T-cell (primary cell): ENCODE data around the gene GNAT1. TPM values are rescaled to one million over a fixed set of nuclear protein-coding genes. Genes with fewer than 3 reads are reported as not detected.

Source experiments
- ATAC-seq, 4 experiments: fragments of 200-7000 bp in 3 of 4; fragments of 150-1000 bp in 1 of 4; cut with Tn5 transposase; replicated peaks in 1 of 4; 1 replicate in 3 of 4; 2 replicates in 1 of 4; pipeline ENCODE4 v1.10.0; 2021; ENCODE audit warnings: moderate library complexity in 3 of 4, mild to moderate bottlenecking in 2 of 4, moderate number of reproducible peaks in 1 of 4
- CTCF ChIA-PET, 2 donors: fragments of 300-600 bp; sonication (Branson Sonifier 250); formaldehyde crosslinking; loops; one replicate each; lab custom pipeline; 2022; ENCODE audit warnings: antibody characterized with exemption in 2 of 2; lab: Charles Lee
- POLR2A ChIA-PET, 2 donors: fragments of 300-600 bp; sonication (Branson Sonifier 250); formaldehyde crosslinking; loops; one replicate each; lab custom pipeline; 2022; ENCODE audit warnings: antibody characterized with exemption in 2 of 2; lab: Charles Lee
- DNase-seq, 35 experiments: peaks; one replicate each; pipeline versions ENCODE4 v3.0.0 to v3.0.0-alpha.2; 2013 to 2023
- H3K27ac ChIP-seq: one replicate; pipeline ENCODE4 v1.5.1; 2013; ENCODE audit warnings: low read length
- H3K27me3 ChIP-seq, 2 experiments: replicated peaks in 1 of 2; 1 replicate in 1 of 2; 2 replicates in 1 of 2; pipeline versions ENCODE4 v1.6.1 to v1.7.0; 2013; ENCODE audit warnings: low read length in 1 of 2, mixed read lengths in 1 of 2; ENCODE audit not compliant: control insufficient read depth in 2 of 2, insufficient read depth in 2 of 2; ENCODE audit errors: extremely low read depth in 1 of 2
- H3K36me3 ChIP-seq, 2 donors: 1 replicate in 1 of 2; 2 replicates in 1 of 2; pipeline versions ENCODE4 v1.6.1 to v1.7.0; 2013; ENCODE audit warnings: low read length in 1 of 2; ENCODE audit not compliant: control insufficient read depth in 2 of 2, insufficient read depth in 1 of 2; ENCODE audit errors: extremely low read depth in 1 of 2
- H3K4me1 ChIP-seq, 2 experiments: 1 replicate in 1 of 2; 2 replicates in 1 of 2; pipeline versions ENCODE4 v1.6.1 to v1.7.0; 2013; ENCODE audit warnings: low read length in 2 of 2, mixed read lengths in 1 of 2; ENCODE audit not compliant: insufficient read depth in 2 of 2, control insufficient read depth in 1 of 2; ENCODE audit errors: extremely low read depth in 1 of 2
- H3K4me3 ChIP-seq, 2 donors: 1 replicate in 1 of 2; 2 replicates in 1 of 2; pipeline versions ENCODE4 v1.5.1 to v1.7.0; 2013; ENCODE audit warnings: mild to moderate bottlenecking in 2 of 2, low read length in 1 of 2, moderate library complexity in 1 of 2; ENCODE audit not compliant: control insufficient read depth in 1 of 2; ENCODE audit errors: extremely low read depth in 1 of 2
- H3K9me3 ChIP-seq: 2 replicates; pipeline ENCODE4 v1.7.0; 2013
- H3K27ac Mint-ChIP-seq, 2 donors: one replicate each; pipeline ENCODE4 v1.8.0; 2020 to 2021; ENCODE audit warnings: mild to moderate bottlenecking in 2 of 2, mixed read lengths in 2 of 2
- H3K27me3 Mint-ChIP-seq, 2 donors: one replicate each; pipeline ENCODE4 v1.8.0; 2021 to 2022; ENCODE audit warnings: mixed read lengths in 2 of 2
- H3K36me3 Mint-ChIP-seq: one replicate; pipeline ENCODE4 v1.8.0; 2021; ENCODE audit warnings: mixed read lengths
- H3K4me1 Mint-ChIP-seq, 3 donors: one replicate each; pipeline ENCODE4 v1.8.0; 2020 to 2022; ENCODE audit warnings: mixed read lengths in 3 of 3, mild to moderate bottlenecking in 1 of 3
- H3K4me3 Mint-ChIP-seq, 3 donors: one replicate each; pipeline ENCODE4 v1.8.0; 2020 to 2022; ENCODE audit warnings: mild to moderate bottlenecking in 3 of 3, mixed read lengths in 3 of 3, moderate library complexity in 3 of 3
- H3K9me3 Mint-ChIP-seq, 3 donors: one replicate each; pipeline ENCODE4 v1.8.0; 2020 to 2022; ENCODE audit warnings: mixed read lengths in 3 of 3
- WGBS: methylation state at CpG from one replicate; pipeline ENCODE4 v1.1.5; 2013; ENCODE audit warnings: missing lambda C conversion rate; ENCODE audit not compliant: insufficient coverage; 5-methylcytosine and 5-hydroxymethylcytosine counted together
- total RNA-seq, 35 experiments: library from RNA in 6 of 35; stranded (reverse) in 6 of 35; fragments of 120-200 nt in 1 of 35; gene quantifications; one replicate each; pipeline versions ENCODE4 v1.2.1 to v1.2.4 and lab custom pipeline; 2013 to 2026

Gene GNAT1
- total RNA-seq, 5 donors from 2014 or later (not counting 1 experiment from before 2014, with no cell fraction given), result 0.28 TPM; not detected in 4

DNA sequence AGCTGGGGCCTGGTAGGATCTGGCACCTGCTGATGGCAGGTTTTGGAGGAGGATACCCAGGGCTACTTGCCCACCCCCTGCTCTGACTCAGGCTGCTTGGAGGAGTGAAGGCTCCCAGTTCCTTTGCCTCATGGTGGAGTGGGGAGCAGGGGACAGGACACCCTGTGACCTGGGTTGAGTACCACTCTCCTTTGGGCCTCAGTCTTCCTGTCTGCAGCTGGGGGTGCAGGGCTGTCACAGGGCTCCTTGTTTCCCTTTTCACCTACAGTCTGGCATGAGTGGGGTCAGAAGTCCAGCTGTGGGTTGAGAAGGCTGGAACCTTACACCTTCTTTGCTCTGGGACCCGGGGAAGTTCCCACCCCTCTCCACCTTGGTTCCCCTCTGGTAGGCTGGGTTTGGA, 21.6 kb upstream of the GNAT1 start:
- Mint-ChIP-seq H3K4me1 (peaks cover 0 to 5% (median 3%) of the 10 kb centered on the region in 3 donors), H3K27me3 (no peaks in the 10 kb centered on the region), H3K36me3 (no peaks in the 10 kb centered on the region), H3K27ac (no peak overlapping the region), H3K9me3 (no peaks in the 10 kb centered on the region), H3K4me3 (no peak overlapping the region)
- H3K4me3 ChIP-seq, result no peak overlapping the region
- H3K36me3 ChIP-seq, result no peaks in the 10 kb centered on the region
- no peak overlapping the region for H3K27ac ChIP-seq
- peaks cover 0 to 2% of the 10 kb centered on the region in 2 experiments for H3K4me1 ChIP-seq
- peaks cover 0 to 48% of the 10 kb centered on the region in 2 experiments for H3K27me3 ChIP-seq
- DNase-seq, result no peak
- no CpG with 5 or more reads among the region's 1 CpG for whole genome bisulfite sequencing
- no peaks in the 10 kb centered on the region for H3K9me3 ChIP-seq
- CTCF ChIA-PET, result no interaction called here
- no peak for ATAC-seq
- POLR2A ChIA-PET, result no interaction called here

DNA sequence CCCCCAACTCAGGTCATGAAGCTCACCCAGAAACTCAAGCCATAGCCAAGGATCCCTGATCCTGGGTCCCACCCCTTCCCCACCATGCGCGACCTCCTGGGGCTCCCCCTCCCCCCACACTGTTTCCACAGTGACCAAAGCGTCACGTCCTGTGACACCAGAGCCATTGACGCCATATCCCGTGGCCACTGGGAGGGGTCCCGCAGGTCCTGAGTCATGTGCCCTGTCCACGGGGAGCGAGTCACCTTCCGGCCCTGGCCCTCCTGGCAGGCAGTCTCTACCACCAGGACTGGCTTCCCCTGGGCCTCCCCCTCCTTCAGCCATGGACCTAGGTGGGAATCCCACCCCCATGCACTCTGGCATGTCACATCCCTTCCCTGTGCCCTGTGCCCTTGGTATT, 20.7 kb upstream of the GNAT1 start:
- CTCF ChIA-PET, result no interaction called here
- no peak overlapping the region for H3K27ac Mint-ChIP-seq

DNA sequence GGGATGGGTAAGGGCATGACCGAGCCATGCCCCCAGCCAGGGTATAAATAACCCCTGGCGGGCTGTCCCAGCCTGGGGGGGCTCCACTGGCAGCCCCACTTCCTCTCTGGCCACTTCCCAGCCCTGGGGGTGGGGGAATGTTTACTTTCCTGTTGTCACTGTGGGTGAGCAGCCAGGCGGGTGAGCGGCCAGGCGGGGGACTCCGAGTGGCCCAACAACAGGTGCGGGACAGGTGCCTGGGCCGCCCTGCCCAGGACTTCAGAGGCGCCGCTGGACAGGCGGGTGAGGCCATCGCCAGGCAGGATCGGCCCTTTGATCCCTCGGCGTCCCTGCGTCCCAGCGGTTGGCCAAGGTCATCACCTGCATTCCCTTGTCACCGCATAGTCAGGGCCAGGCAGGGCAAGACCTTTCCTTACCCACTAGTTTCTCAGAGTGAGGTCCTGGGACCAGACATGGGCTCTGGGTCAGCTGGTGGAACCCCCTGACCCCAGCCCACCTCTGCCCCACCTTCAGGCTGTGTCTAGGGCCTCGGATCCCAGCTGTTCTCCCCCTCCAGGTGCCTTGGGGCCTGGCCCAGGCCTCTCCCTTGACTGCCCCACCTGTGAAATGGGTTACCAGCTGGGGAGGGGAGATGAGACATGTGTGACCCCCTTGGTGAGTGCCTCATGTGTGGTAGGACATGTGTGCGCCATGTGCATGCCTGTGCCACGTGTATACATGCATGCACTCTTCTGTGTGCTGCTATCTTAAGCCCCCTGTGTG, 19.7 kb upstream of the GNAT1 start:
- DNase-seq, result no peak
- POLR2A ChIA-PET, result no interaction called here

More for the DNA sequence above, 20.7 kb upstream of the GNAT1 start:
- DNase-seq (no peak), ATAC-seq (no peak)
- no peak overlapping the region for H3K4me3 Mint-ChIP-seq
- no peaks in the 10 kb centered on the region for H3K27me3 Mint-ChIP-seq
- POLR2A ChIA-PET, result no interaction called here
- Histone ChIP-seq H3K9me3 (no peaks in the 10 kb centered on the region), H3K27ac (no peak overlapping the region), H3K36me3 (no peaks in the 10 kb centered on the region), H3K27me3 (peaks cover 0 to 47% of the 10 kb centered on the region in 2 experiments), H3K4me1 (peaks cover 0 to 2% of the 10 kb centered on the region in 2 experiments), H3K4me3 (no peak overlapping the region)
- 82% methylated on average over 10 of the region's 10 CpGs for WGBS
- H3K4me1 Mint-ChIP-seq, result peaks cover 0 to 5% (median 3%) of the 10 kb centered on the region in 3 donors
- H3K36me3 Mint-ChIP-seq, result no peaks in the 10 kb centered on the region
- no peaks in the 10 kb centered on the region for H3K9me3 Mint-ChIP-seq

DNA sequence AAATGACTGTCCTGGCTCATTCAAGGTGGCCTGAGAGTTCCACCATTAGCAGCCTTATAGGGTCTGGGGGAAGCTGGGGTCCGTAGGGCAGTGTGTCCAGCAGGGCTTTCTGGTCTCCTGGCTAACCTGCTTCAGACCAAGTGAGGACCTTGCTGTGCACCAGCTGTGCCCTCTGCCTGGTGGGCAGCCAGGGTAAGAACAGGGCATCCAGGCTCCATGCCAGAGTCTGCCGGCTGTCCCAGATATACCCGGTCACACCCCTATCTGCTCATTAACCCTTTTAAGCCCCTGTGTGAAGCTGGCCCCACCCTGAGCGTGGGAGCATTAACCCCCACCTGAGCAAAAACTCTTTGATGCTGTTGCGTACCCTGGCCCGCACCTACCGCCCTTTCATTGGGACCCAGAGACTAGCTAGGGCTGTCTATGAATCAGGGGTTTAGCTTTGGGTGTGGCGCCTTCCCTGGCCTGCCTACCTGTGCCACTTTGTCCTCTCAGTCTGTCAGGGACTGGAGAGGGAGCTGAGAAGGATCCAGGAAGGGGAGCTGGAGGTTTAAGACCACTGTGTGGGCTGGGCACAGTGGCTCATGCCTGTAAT, 18.7 kb upstream of the GNAT1 start:
- 76% methylated on average over 5 of the region's 8 CpGs for WGBS
- POLR2A ChIA-PET, result no interaction called here
- Histone ChIP-seq H3K27me3 (peaks cover 0 to 48% of the 10 kb centered on the region in 2 experiments), H3K36me3 (no peaks in the 10 kb centered on the region), H3K27ac (no peak overlapping the region), H3K4me3 (no peak overlapping the region), H3K4me1 (peaks cover 0 to 2% of the 10 kb centered on the region in 2 experiments), H3K9me3 (no peaks in the 10 kb centered on the region)
- CTCF ChIA-PET, result interaction anchor here in 1 of 2 donors (0.5 kb wide), 1 partner anchor 385 kb away, joined by 8 read pairs; no protein-coding TSS in a partner anchor
- H3K36me3 Mint-ChIP-seq, result no peaks in the 10 kb centered on the region
- DNase-seq, result no peak
- H3K9me3 Mint-ChIP-seq, result no peaks in the 10 kb centered on the region
- no peak overlapping the region for H3K27ac Mint-ChIP-seq
- H3K4me3 Mint-ChIP-seq, result no peak overlapping the region
- peaks cover 0 to 5% (median 3%) of the 10 kb centered on the region in 3 donors for H3K4me1 Mint-ChIP-seq
- ATAC-seq, result no peak
- no peaks in the 10 kb centered on the region for H3K27me3 Mint-ChIP-seq

More for the DNA sequence above, 19.7 kb upstream of the GNAT1 start:
- Histone ChIP-seq H3K9me3 (no peaks in the 10 kb centered on the region), H3K36me3 (no peaks in the 10 kb centered on the region), H3K4me1 (peaks cover 0 to 2% of the 10 kb centered on the region in 2 experiments), H3K4me3 (no peak overlapping the region), H3K27me3 (peaks cover 0 to 46% of the 10 kb centered on the region in 2 experiments), H3K27ac (no peak overlapping the region)
- Mint-ChIP-seq H3K9me3 (no peaks in the 10 kb centered on the region), H3K4me1 (peaks cover 0 to 5% (median 3%) of the 10 kb centered on the region in 3 donors), H3K27me3 (no peaks in the 10 kb centered on the region), H3K4me3 (no peak overlapping the region), H3K36me3 (no peaks in the 10 kb centered on the region), H3K27ac (no peak overlapping the region)
- no peak for ATAC-seq
- 84% methylated on average over 18 of the region's 21 CpGs for WGBS
- CTCF ChIA-PET, result no interaction called here

DNA sequence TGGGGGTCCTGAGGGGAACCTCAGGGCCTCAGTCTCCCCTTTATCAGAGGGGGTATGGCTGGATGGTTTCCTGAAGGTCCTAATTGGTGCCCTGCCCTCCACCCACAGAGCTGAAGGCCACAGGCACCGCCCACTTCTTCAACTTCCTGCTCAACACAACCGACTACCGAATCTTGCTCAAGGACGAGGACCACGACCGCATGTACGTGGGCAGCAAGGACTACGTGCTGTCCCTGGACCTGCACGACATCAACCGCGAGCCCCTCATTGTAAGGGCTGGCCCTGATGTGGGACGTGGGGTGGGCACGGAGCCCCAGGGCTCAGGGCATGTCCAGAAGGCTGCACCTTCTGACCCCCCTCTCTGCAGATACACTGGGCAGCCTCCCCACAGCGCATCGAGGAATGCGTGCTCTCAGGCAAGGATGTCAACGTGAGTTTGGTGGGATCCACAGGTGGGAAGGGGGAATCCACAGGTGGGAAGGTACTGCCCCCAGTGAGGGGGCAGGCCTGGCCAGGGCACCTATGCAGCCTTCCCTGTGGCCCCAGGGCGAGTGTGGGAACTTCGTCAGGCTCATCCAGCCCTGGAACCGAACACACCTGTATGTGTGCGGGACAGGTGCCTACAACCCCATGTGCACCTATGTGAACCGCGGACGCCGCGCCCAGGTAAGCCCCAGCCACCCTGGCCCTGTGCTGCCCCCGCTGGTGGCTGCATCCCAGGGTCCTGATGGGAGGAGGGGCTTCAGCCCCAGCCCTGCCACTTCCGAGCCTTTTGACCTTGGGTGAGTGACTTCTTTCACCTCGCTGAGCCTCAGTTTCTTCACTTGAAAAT, 17.5 kb upstream of the GNAT1 start:
- Histone ChIP-seq H3K27me3 (peaks cover 0 to 39% of the 10 kb centered on the region in 2 experiments), H3K9me3 (no peaks in the 10 kb centered on the region), H3K27ac (no peak overlapping the region), H3K4me3 (no peak overlapping the region), H3K4me1 (peaks cover 0 to 2% of the 10 kb centered on the region in 2 experiments), H3K36me3 (no peaks in the 10 kb centered on the region)
- no peaks in the 10 kb centered on the region for H3K27me3 Mint-ChIP-seq
- peaks cover 0 to 5% (median 3%) of the 10 kb centered on the region in 3 donors for H3K4me1 Mint-ChIP-seq
- 75% methylated on average over 24 of the region's 29 CpGs for WGBS
- H3K36me3 Mint-ChIP-seq, result no peaks in the 10 kb centered on the region
- no peak overlapping the region for H3K4me3 Mint-ChIP-seq
- ATAC-seq (no peak), DNase-seq (no peak)
- peak overlapping the region in 1 of 2 donors; percentile 61 for H3K27ac Mint-ChIP-seq
- ChIA-PET CTCF (no interaction called here), POLR2A (no interaction called here)
- no peaks in the 10 kb centered on the region for H3K9me3 Mint-ChIP-seq

DNA sequence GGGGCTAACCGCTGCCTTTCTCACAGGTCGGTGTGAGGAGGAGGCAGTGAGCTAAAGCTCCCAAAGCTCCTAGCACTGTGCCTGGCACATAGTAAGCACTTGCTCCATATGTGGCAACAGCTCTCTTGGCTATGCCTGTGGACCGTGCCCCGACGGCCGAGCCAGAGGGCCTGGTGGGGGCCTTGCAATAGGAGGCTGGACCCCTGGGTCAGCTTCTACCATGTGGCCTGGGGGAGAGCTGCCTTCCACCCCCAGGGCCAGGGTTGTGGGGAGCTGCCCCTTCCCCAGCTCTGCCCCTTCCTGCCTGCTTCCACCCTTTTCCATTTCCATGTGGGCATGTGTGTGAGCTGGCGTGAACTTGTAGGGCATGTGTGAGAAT, 16.9 kb upstream of the GNAT1 start:
- WGBS, result 81% methylated on average over 6 of the region's 7 CpGs

More for the DNA sequence above, 16.9 kb upstream of the GNAT1 start:
- H3K27me3 Mint-ChIP-seq, result no peaks in the 10 kb centered on the region
- H3K4me1 ChIP-seq, result peaks cover 0 to 2% of the 10 kb centered on the region in 2 experiments
- no peak for DNase-seq
- H3K4me1 Mint-ChIP-seq, result peaks cover 0 to 5% (median 3%) of the 10 kb centered on the region in 3 donors
- H3K36me3 ChIP-seq, result no peaks in the 10 kb centered on the region
- H3K9me3 ChIP-seq, result no peaks in the 10 kb centered on the region
- H3K27ac ChIP-seq, result no peak overlapping the region
- no peaks in the 10 kb centered on the region for H3K36me3 Mint-ChIP-seq
- ChIA-PET POLR2A (no interaction called here), CTCF (no interaction called here)
- H3K27ac Mint-ChIP-seq, result no peak overlapping the region
- H3K4me3 Mint-ChIP-seq, result no peak overlapping the region
- H3K9me3 Mint-ChIP-seq, result no peaks in the 10 kb centered on the region
- no peak overlapping the region for H3K4me3 ChIP-seq
- ATAC-seq, result no peak
- peaks cover 0 to 33% of the 10 kb centered on the region in 2 experiments for H3K27me3 ChIP-seq
